GM12878 (cell line): ENCODE measurements around the gene MTHFS. TPM values are rescaled to one million over a fixed set of nuclear protein-coding genes. Genes with fewer than 3 reads are reported as not detected.

ENCODE experiments used
- ATAC-seq: fragments of 200-7000 bp; cut with Tn5 transposase; 3 replicates; pipeline ENCODE4 v1.9.1; 2020; ENCODE audit warnings: mild to moderate bottlenecking, moderate library complexity
- BruUV-seq: library from RNA; stranded (reverse); fragments of 400-500 nt; replicated peaks from 2 replicates; lab custom pipeline; 2021; lab: Mats Ljungman, UMichigan
- CTCF ChIA-PET: fragments of 300-600 bp; sonication (Branson Sonifier 250); formaldehyde crosslinking; extraction: SDS; loops from one replicate; lab custom pipeline; 2021; ENCODE audit warnings: inconsistent platforms; lab: Yijun Ruan, JAX
- POLR2A ChIA-PET: fragments of 350-600 bp; formaldehyde crosslinking; extraction: SDS; loops from one replicate; lab custom pipeline; 2021; ENCODE audit warnings: inconsistent platforms; lab: Charles Lee
- RAD21 ChIA-PET: fragments of 300-600 bp; sonication (Branson Sonifier 250); formaldehyde crosslinking; loops from one replicate; lab custom pipeline; 2023; ENCODE audit warnings: antibody characterized with exemption; ENCODE audit not compliant: unreplicated experiment; lab: Charles Lee
- SMC1A ChIA-PET: fragments of 300-600 bp; sonication (Branson Sonifier 250); formaldehyde crosslinking; loops from one replicate; lab custom pipeline; 2023; ENCODE audit not compliant: unreplicated experiment, uncharacterized antibody; lab: Charles Lee
- DNase-seq: peaks from one replicate; pipeline ENCODE4 v3.0.0-alpha.2; 2011; ENCODE audit warnings: low read depth, low spot score
- FAIRE-seq: peaks from 3 replicates; lab custom pipeline; 2011; peaks lifted over from hg19 to GRCh38; lab: Jason Lieb, UNC
- H2AFZ ChIP-seq: 2 replicates; pipeline ENCODE4 v1.6.0; 2011; ENCODE audit warnings: low read depth, low read length, control low read depth; ENCODE audit not compliant: control insufficient read depth
- H3K27ac ChIP-seq: 2 replicates; pipeline ENCODE4 v1.5.1; 2011; ENCODE audit warnings: control low read depth; ENCODE audit not compliant: control insufficient read depth, insufficient read depth
- H3K27me3 ChIP-seq, 2 experiments: replicated peaks in 1 of 2; 2 replicates each; pipeline versions ENCODE4 v1.6.0 to v1.6.1; 2011; ENCODE audit warnings: low read length in 1 of 2; ENCODE audit not compliant: control insufficient read depth in 2 of 2, insufficient read depth in 2 of 2
- H3K36me3 ChIP-seq, 2 experiments: 2 replicates each; pipeline ENCODE4 v1.5.1; 2011; ENCODE audit warnings: low read length in 1 of 2; ENCODE audit not compliant: control insufficient read depth in 2 of 2, insufficient read depth in 2 of 2
- H3K4me1 ChIP-seq: 2 replicates; pipeline ENCODE4 v1.6.1; 2011; ENCODE audit warnings: mild to moderate bottlenecking, low read length, moderate library complexity, mixed read lengths; ENCODE audit not compliant: control insufficient read depth, insufficient read depth
- H3K4me2 ChIP-seq: 2 replicates; pipeline ENCODE4 v1.6.0; 2011; ENCODE audit warnings: control low read depth; ENCODE audit not compliant: control insufficient read depth, insufficient read depth
- H3K4me3 ChIP-seq: fragments of 200-600 bp; sonication (generic); 2 replicates; pipeline ENCODE4 v1.5.1; 2016
- H3K79me2 ChIP-seq: 2 replicates; pipeline ENCODE4 v1.6.0; 2011; ENCODE audit warnings: low read length; ENCODE audit not compliant: control insufficient read depth, insufficient read depth
- H3K9ac ChIP-seq: 2 replicates; pipeline ENCODE4 v1.8.0; 2011; ENCODE audit warnings: low read length, control low read depth, mixed read lengths; ENCODE audit not compliant: control insufficient read depth, insufficient read depth
- H3K9me3 ChIP-seq: replicated peaks from 3 replicates; pipeline ENCODE4 v1.5.1; 2011; ENCODE audit warnings: mild to moderate bottlenecking, low read length; ENCODE audit not compliant: control insufficient read depth, insufficient read depth
- H4K20me1 ChIP-seq: 2 replicates; pipeline ENCODE4 v1.6.0; 2011; ENCODE audit not compliant: control insufficient read depth, insufficient read depth
- ATF2 ChIP-seq: IDR thresholded peaks from 2 replicates; pipeline ENCODE4 v1.6.1; 2012; ENCODE audit warnings: low read length, inconsistent platforms
- CBX3 ChIP-seq: fragments of 200-600 bp; sonication (generic); IDR thresholded peaks from 2 replicates; pipeline ENCODE4 v1.6.1; 2016; ENCODE audit warnings: low read depth, borderline replicate concordance
- CREM ChIP-seq: IDR thresholded peaks from 2 replicates; pipeline ENCODE4 v1.6.1; 2014; ENCODE audit warnings: antibody characterized with exemption, low read depth
- DPF2 ChIP-seq: fragments of 450-650 bp; IDR thresholded peaks from 2 replicates; pipeline ENCODE4 v1.6.1; 2017; ENCODE audit warnings: mild to moderate bottlenecking
- ETV6 ChIP-seq, 2 experiments: fragments of 450-650 bp in 1 of 2; IDR thresholded peaks in 1 of 2; conservative IDR thresholded peaks in 1 of 2; 2 replicates each; pipeline ENCODE4 v1.6.1; 2014; ENCODE audit warnings: antibody characterized with exemption in 1 of 2, borderline replicate concordance in 1 of 2, low read depth in 1 of 2, mild to moderate bottlenecking in 1 of 2, moderate library complexity in 1 of 2
- HSF1 ChIP-seq: fragments of 150-350 bp; IDR thresholded peaks from 2 replicates; pipeline ENCODE4 v1.6.1; 2014; ENCODE audit warnings: mild to moderate bottlenecking, low read depth, low read length
- MEF2B ChIP-seq: fragments of 450-650 bp; IDR thresholded peaks from 2 replicates; pipeline ENCODE4 v1.6.1; 2018; ENCODE audit warnings: mild to moderate bottlenecking, moderate library complexity; ENCODE audit not compliant: partially characterized antibody, poor library complexity, severe bottlenecking
- MYB ChIP-seq: fragments of 150-350 bp; IDR thresholded peaks from 2 replicates; pipeline ENCODE4 v1.6.1; 2014; ENCODE audit warnings: mild to moderate bottlenecking, low read depth, low read length, borderline replicate concordance
- NBN ChIP-seq: fragments of 450-650 bp; IDR thresholded peaks from 2 replicates; pipeline ENCODE4 v1.6.1; 2016
- NFYB ChIP-seq: IDR thresholded peaks from 2 replicates; pipeline ENCODE4 v1.6.1; 2011; ENCODE audit warnings: low read depth, mild to moderate bottlenecking, low read length, improper control_type of control experiment, moderate library complexity; ENCODE audit not compliant: insufficient read depth
- NKRF ChIP-seq: fragments of 450-650 bp; conservative IDR thresholded peaks from 2 replicates; pipeline ENCODE4 v1.6.1; 2017; ENCODE audit warnings: mild to moderate bottlenecking, moderate library complexity
- PAX5 ChIP-seq: IDR thresholded peaks from 2 replicates; pipeline ENCODE4 v1.6.1; 2011; ENCODE audit warnings: low read depth, low read length, borderline replicate concordance
- PAX8 ChIP-seq: fragments of 450-650 bp; IDR thresholded peaks from 2 replicates; pipeline ENCODE4 v1.6.1; 2017; ENCODE audit warnings: mild to moderate bottlenecking, moderate library complexity
- TAF1 ChIP-seq: IDR thresholded peaks from 2 replicates; pipeline ENCODE4 v1.6.1; 2011; ENCODE audit warnings: mild to moderate bottlenecking, low read depth, low read length, borderline replicate concordance
- YY1 ChIP-seq: IDR thresholded peaks from 2 replicates; pipeline ENCODE4 v1.6.1; 2011; ENCODE audit warnings: low read depth, mild to moderate bottlenecking, low read length
- WGBS: methylation state at CpG from one replicate; pipeline ENCODE4 v1.1.6; 2016; ENCODE audit warnings: low lambda C conversion rate; ENCODE audit not compliant: insufficient replicate concordance, insufficient coverage; ENCODE audit errors: missing lambda C conversion rate; 5-methylcytosine and 5-hydroxymethylcytosine counted together
- in situ Hi-C: fragments of 300-500 bp; cut with MboI; formaldehyde crosslinking; loops from 9 replicates; pipeline ENCODE4 v1.14.3; 2018; ENCODE audit warnings: mixed read lengths
- intact Hi-C: fragments of 100-400 bp; cut with micrococcal nuclease; formaldehyde crosslinking; loops from one replicate; pipeline ENCODE4 v1.14.2; 2022; ENCODE audit not compliant: unreplicated experiment
- polyA plus RNA-seq, 11 experiments: library from polyadenylated mRNA; depleted of rRNA in 4 of 11; unstranded in 6 of 11; stranded (reverse) in 5 of 11; fragments of >200 nt; fragmentation: Nextera tagmentation in 4 of 11; fragmentation: Illumina TruSeq in 1 of 11; extraction: Ambion mirVana in 4 of 11; extraction: Trizol in 1 of 11; gene quantifications; 1 replicate in 1 of 11; 2 replicates in 10 of 11; pipeline versions ENCODE4 v1.2.1 to v1.2.3, GENCODE V29; 2011 to 2016; ENCODE audit warnings: inconsistent platforms in 2 of 11, missing spikeins in 2 of 11, low read depth in 1 of 11
- total RNA-seq, 4 experiments: library from RNA; depleted of rRNA in 3 of 4; stranded (reverse); fragments of >200 nt in 3 of 4; fragmentation: Illumina TruSeq in 1 of 4; extraction: Trizol in 1 of 4; gene quantifications; 2 replicates each; pipeline versions ENCODE4 v1.2.1 to v1.2.3, GENCODE V29; 2013 to 2021

The MTHFS gene
- total and polyA plus RNA-seq, 10 of the 15 experiments (the other 5 are each of a cell fraction or from before 2014, with no cell fraction given), result 14.0 to 81.9 (median 31.8) TPM

DNA sequence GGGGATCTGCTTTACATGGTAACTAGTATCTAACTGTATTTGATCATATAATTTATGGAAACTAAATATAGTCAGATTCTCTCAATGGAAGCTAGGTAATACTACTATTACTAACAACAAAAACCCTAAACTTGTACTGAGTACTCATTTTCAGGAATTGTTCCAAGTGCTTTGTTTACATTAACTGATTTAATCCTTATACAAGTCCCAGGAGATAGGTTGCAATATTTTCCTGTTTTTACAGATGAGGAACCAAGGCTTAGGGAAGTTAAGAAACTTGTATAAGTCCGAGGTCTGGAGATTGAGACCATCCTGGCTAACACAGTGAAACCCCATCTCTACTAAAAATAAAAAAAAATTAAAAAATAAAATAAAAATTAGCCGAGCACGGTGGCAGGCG, 7.5 kb upstream of the MTHFS start:
- DNase-seq (no peak), FAIRE-seq (no peak), ATAC-seq (no peak)
- CTCF ChIA-PET, result interaction anchor here (1.3 kb wide), 1 partner anchor 88 kb away, joined by 3 read pairs; no protein-coding TSS in a partner anchor
- H4K20me1 ChIP-seq, result no peaks in the 10 kb centered on the region
- RAD21 ChIA-PET, result interaction anchor here (0.8 to 2.5 kb wide), 6 partner anchors 11 to 89 kb away, joined by 3 to 6 read pairs (median 4); no protein-coding TSS in a partner anchor
- H2AFZ ChIP-seq, result no peak overlapping the region
- no TSS peak for BruUV-seq
- H3K4me2 ChIP-seq, result no peak overlapping the region
- no peak overlapping the region for H3K4me3 ChIP-seq
- H3K9ac ChIP-seq, result no peak overlapping the region
- WGBS, result 56% methylated on average over 4 of the region's 4 CpGs
- peaks cover under 1% of the 10 kb centered on the region for H3K9me3 ChIP-seq
- H3K27me3 ChIP-seq, result no peaks in the 10 kb centered on the region
- in situ Hi-C loops (no loop called here), intact Hi-C loops (no loop called here)
- H3K4me1 ChIP-seq, result peaks cover 22% of the 10 kb centered on the region
- POLR2A ChIA-PET, result interaction anchor here (0.9 to 3.4 kb wide), 2 partner anchors 18 to 63 kb away, joined by 3 to 21 read pairs; no protein-coding TSS in a partner anchor
- H3K79me2 ChIP-seq, result no peaks in the 10 kb centered on the region; the same call in 1 of the 2 replicates
- SMC1A ChIA-PET, result interaction anchor here (0.8 to 3.8 kb wide), 9 partner anchors 11 to 88 kb away, joined by 3 to 24 read pairs (median 6); partner anchors contain the start of gene BCL2A1
- TF ChIP-seq DPF2 (no peak), NKRF (no peak), CREM (no peak), YY1 (no peak), TAF1 (no peak), ATF2 (no peak), NBN (no peak), MYB (no peak), CBX3 (no peak), PAX8 (no peak), MEF2B (no peak), PAX5 (no peak), ETV6 (conservative IDR thresholded peaks at IDR 0.05 in 1 of 2, IDR thresholded peaks at IDR 0.05 in 1 of 2; ENCODE audit: borderline replicate concordance in 1 of 2, low read depth in 1 of 2) (no peak), HSF1 (no peak), NFYB (no peak)
- no peak overlapping the region for H3K27ac ChIP-seq
- H3K36me3 ChIP-seq, result peaks cover 0 to 2% of the 10 kb centered on the region in 2 experiments; a peak in 1 of 4 replicates
